Liver (tissue), 9 donors: Measurements from ENCODE around the gene VIPR2. TPM values are rescaled to one million over a fixed set of nuclear protein-coding genes. Genes with fewer than 3 reads are reported as not detected.

Experiments
- DNase-seq: peaks from one replicate; pipeline ENCODE4 v3.0.0-alpha.2; 2017; ENCODE audit warnings: low spot score
- H3K27ac ChIP-seq, 2 donors: one replicate each; pipeline ENCODE4 v1.7.0; 2013; ENCODE audit warnings: inconsistent platforms in 2 of 2, low read length in 2 of 2, control low read depth in 1 of 2, low read depth in 1 of 2, mild to moderate bottlenecking in 1 of 2
- H3K27me3 ChIP-seq, 4 donors: one replicate each; pipeline versions ENCODE4 v1.6.1 to v1.7.0; 2013; ENCODE audit warnings: low read length in 3 of 4, inconsistent platforms in 1 of 4, mild to moderate bottlenecking in 1 of 4, moderate library complexity in 1 of 4; ENCODE audit not compliant: control insufficient read depth in 4 of 4, insufficient read depth in 4 of 4
- H3K36me3 ChIP-seq, 4 donors: one replicate each; pipeline versions ENCODE4 v1.6.1 to v1.7.0; 2013; ENCODE audit warnings: low read length in 3 of 4, mild to moderate bottlenecking in 3 of 4, low read depth in 1 of 4, moderate library complexity in 1 of 4; ENCODE audit not compliant: control insufficient read depth in 4 of 4, insufficient read depth in 3 of 4
- H3K4me1 ChIP-seq, 4 donors: one replicate each; pipeline versions ENCODE4 v1.6.1 to v1.7.0; 2013; ENCODE audit warnings: low read length in 3 of 4, mild to moderate bottlenecking in 3 of 4, moderate library complexity in 1 of 4; ENCODE audit not compliant: control insufficient read depth in 4 of 4, insufficient read depth in 4 of 4
- H3K4me3 ChIP-seq, 3 donors: one replicate each; pipeline versions ENCODE4 v1.6.1 to v1.7.0; 2013; ENCODE audit warnings: low read length in 3 of 3, control low read depth in 1 of 3, low read depth in 1 of 3, mild to moderate bottlenecking in 1 of 3
- H3K9ac ChIP-seq, 2 donors: one replicate each; pipeline ENCODE4 v1.7.0; 2013; ENCODE audit warnings: low read length in 2 of 2, mild to moderate bottlenecking in 2 of 2, moderate library complexity in 2 of 2, control low read depth in 1 of 2, low read depth in 1 of 2
- H3K9me3 ChIP-seq, 4 donors: one replicate each; pipeline versions ENCODE4 v1.6.1 to v1.7.0; 2013; ENCODE audit warnings: low read length in 3 of 4; ENCODE audit not compliant: control insufficient read depth in 4 of 4
- ATF3 ChIP-seq: IDR thresholded peaks from 2 replicates; pipeline ENCODE4 v1.6.1; 2016; ENCODE audit warnings: antibody characterized with exemption
- CTCF ChIP-seq: fragments of 150-350 bp; IDR thresholded peaks from 2 replicates; pipeline ENCODE4 v1.5.1; 2017; ENCODE audit warnings: improper control_type of control experiment, low read depth, low read length; ENCODE audit not compliant: missing input control
- EGR1 ChIP-seq, 2 donors: IDR thresholded peaks; 2 replicates each; pipeline ENCODE4 v1.6.1; 2016 to 2018; ENCODE audit warnings: antibody characterized with exemption in 2 of 2, low read depth in 2 of 2
- FOXA1 ChIP-seq: IDR thresholded peaks from 2 replicates; pipeline ENCODE4 v1.6.1; 2016; ENCODE audit warnings: antibody characterized with exemption
- FOXA2 ChIP-seq: IDR thresholded peaks from 2 replicates; pipeline ENCODE4 v1.6.1; 2016; ENCODE audit warnings: antibody characterized with exemption
- GABPA ChIP-seq, 2 donors: IDR thresholded peaks in 1 of 2; conservative IDR thresholded peaks in 1 of 2; 2 replicates each; pipeline ENCODE4 v1.6.1; 2016; ENCODE audit warnings: antibody characterized with exemption in 2 of 2, mild to moderate bottlenecking in 1 of 2, moderate library complexity in 1 of 2
- HNF4A ChIP-seq, 2 donors: conservative IDR thresholded peaks; 2 replicates each; pipeline ENCODE4 v1.6.1; 2016; ENCODE audit warnings: antibody characterized with exemption in 2 of 2, mild to moderate bottlenecking in 2 of 2
- JUND ChIP-seq, 2 donors: IDR thresholded peaks; 2 replicates each; pipeline ENCODE4 v1.6.1; 2016; ENCODE audit warnings: antibody characterized with exemption in 2 of 2
- MAX ChIP-seq: IDR thresholded peaks from 2 replicates; pipeline ENCODE4 v1.6.1; 2016; ENCODE audit warnings: antibody characterized with exemption
- NR2F2 ChIP-seq: IDR thresholded peaks from 2 replicates; pipeline ENCODE4 v1.6.1; 2016; ENCODE audit warnings: antibody characterized with exemption
- REST ChIP-seq: IDR thresholded peaks from 2 replicates; pipeline ENCODE4 v1.6.1; 2016; ENCODE audit warnings: antibody characterized with exemption, mild to moderate bottlenecking
- RXRA ChIP-seq, 2 donors: IDR thresholded peaks; 2 replicates each; pipeline ENCODE4 v1.6.1; 2017 to 2018; ENCODE audit warnings: antibody characterized with exemption in 2 of 2, mild to moderate bottlenecking in 1 of 2
- SP1 ChIP-seq: IDR thresholded peaks from 2 replicates; pipeline ENCODE4 v1.6.1; 2018; ENCODE audit warnings: antibody characterized with exemption, mild to moderate bottlenecking
- TAF1 ChIP-seq: conservative IDR thresholded peaks from 2 replicates; pipeline ENCODE4 v1.6.1; 2016; ENCODE audit warnings: antibody characterized with exemption, mild to moderate bottlenecking
- YY1 ChIP-seq: IDR thresholded peaks from 2 replicates; pipeline ENCODE4 v1.6.1; 2016; ENCODE audit warnings: antibody characterized with exemption, mild to moderate bottlenecking
- WGBS: extraction: QIAGEN DNeasy Blood & Tissue Kit; methylation state at CpG from one replicate; pipeline ENCODE4 v1.1.7; 2013; 5-methylcytosine and 5-hydroxymethylcytosine counted together
- polyA plus RNA-seq, 2 donors: library from polyadenylated mRNA; stranded (reverse) in 1 of 2; unstranded in 1 of 2; fragments of 200-250 nt in 1 of 2; fragments of >200 nt in 1 of 2; fragmentation: Nextera tagmentation in 1 of 2; extraction: Ambion mirVana in 1 of 2; gene quantifications; one replicate each; pipeline versions ENCODE4 v1.2.1 to v1.2.3, GENCODE V29; 2013 to 2015
- total RNA-seq, 2 donors: library from RNA; depleted of rRNA; stranded (reverse); fragments of >200 nt; gene quantifications; one replicate each; pipeline ENCODE4 v1.2.3, GENCODE V29; 2014
- donor health status: healthy.
- donor health status: healthy.
- donor health status: healthy.
- donor health status: healthy.
- donor health status: healthy.

Gene VIPR2
- total and polyA plus RNA-seq, 4 donors: 0.05 to 0.17 (median 0.10) TPM; not detected in 1

GRCh38 chr7:159119851-159120539 is 24.7 kb downstream of the VIPR2 start:
- 78% methylated on average over 11 of the region's 11 CpGs for WGBS
- H3K36me3 ChIP-seq: no peaks in the 10 kb centered on the region
- no peak overlapping the region for H3K9ac ChIP-seq
- no peak for TF ChIP-seq MAX
- TF ChIP-seq FOXA1: no peak
- TF ChIP-seq GABPA (IDR thresholded peaks at IDR 0.05 in 1 of 2, conservative IDR thresholded peaks at IDR 0.05 in 1 of 2): no peak
- TF ChIP-seq SP1: no peak
- TF ChIP-seq TAF1: no peak
- TF ChIP-seq HNF4A (conservative IDR thresholded peaks at IDR 0.05): no peak
- TF ChIP-seq CTCF: no peak
- no peak for TF ChIP-seq RXRA (IDR thresholded peaks at IDR 0.05)
- no peak for TF ChIP-seq YY1
- peaks cover 0 to 3% (median 1%) of the 10 kb centered on the region in 4 donors for H3K27me3 ChIP-seq
- no peaks in the 10 kb centered on the region for H3K9me3 ChIP-seq
- no peak for DNase-seq
- H3K27ac ChIP-seq: no peak overlapping the region
- H3K4me3 ChIP-seq: no peak overlapping the region
- no peaks in the 10 kb centered on the region for H3K4me1 ChIP-seq

GRCh38 chr7:159119026-159119741 is 25.5 kb downstream of the VIPR2 start:
- Histone ChIP-seq H3K27me3 (peaks cover 0 to 3% (median 1%) of the 10 kb centered on the region in 4 donors), H3K4me3 (no peak overlapping the region), H3K36me3 (no peaks in the 10 kb centered on the region), H3K9me3 (no peaks in the 10 kb centered on the region), H3K9ac (no peak overlapping the region), H3K4me1 (no peaks in the 10 kb centered on the region), H3K27ac (no peak overlapping the region)
- TF ChIP-seq EGR1 (IDR thresholded peaks at IDR 0.05; ENCODE audit: low read depth in 2 of 2) (no peak), ATF3 (no peak), FOXA2 (no peak), CTCF (no peak), REST (no peak), JUND (IDR thresholded peaks at IDR 0.05) (no peak), YY1 (no peak), FOXA1 (no peak), GABPA (IDR thresholded peaks at IDR 0.05 in 1 of 2, conservative IDR thresholded peaks at IDR 0.05 in 1 of 2) (no peak), SP1 (no peak), NR2F2 (no peak), TAF1 (no peak)
- WGBS: 92% methylated on average over 19 of the region's 19 CpGs
- DNase-seq: no peak
